Thoracic aorta (tissue), 2 donors: Measurements from ENCODE around the gene JAKMIP2. TPM values are rescaled to one million over a fixed set of nuclear protein-coding genes. Genes with fewer than 3 reads are reported as not detected.
"Not testable (repeated sequence)": the region's sequence is repeated elsewhere in the genome, so short reads cannot be mapped to it uniquely, and the experiment has no call there.

Source experiments
- ATAC-seq: fragments of 150-250 bp; one replicate; pipeline ENCODE4 v1.8.0; 2017; ENCODE audit warnings: low read depth; ENCODE audit not compliant: insufficient number of reproducible peaks, low FRiP score
- DNase-seq: peaks from one replicate; pipeline ENCODE4 v3.0.0-alpha.2; 2020; ENCODE audit warnings: low spot score
- H3K27ac ChIP-seq, 2 donors: fragments of 200-600 bp; sonication (generic); 1 replicate in 1 of 2; 2 replicates in 1 of 2; pipeline ENCODE4 v1.5.1; 2016; ENCODE audit warnings: mild to moderate bottlenecking in 2 of 2, moderate library complexity in 2 of 2
- H3K27me3 ChIP-seq: fragments of 200-600 bp; sonication (generic); replicated peaks from 2 replicates; pipeline ENCODE4 v1.6.0; 2016; ENCODE audit warnings: mild to moderate bottlenecking; ENCODE audit not compliant: insufficient read depth
- H3K36me3 ChIP-seq: fragments of 200-600 bp; sonication (generic); one replicate; pipeline ENCODE4 v1.5.1; 2016
- H3K4me1 ChIP-seq, 2 donors: fragments of 200-600 bp; sonication (generic); 1 replicate in 1 of 2; 2 replicates in 1 of 2; pipeline versions ENCODE4 v1.5.1 to v1.6.0; 2016; ENCODE audit warnings: low read depth in 2 of 2, mild to moderate bottlenecking in 1 of 2; ENCODE audit not compliant: control insufficient read depth in 1 of 2
- H3K4me3 ChIP-seq: fragments of 200-600 bp; sonication (generic); 2 replicates; pipeline ENCODE4 v1.5.1; 2016; ENCODE audit warnings: mild to moderate bottlenecking
- H3K9me3 ChIP-seq: fragments of 200-600 bp; sonication (generic); 2 replicates; pipeline ENCODE4 v1.5.1; 2016
- CTCF ChIP-seq: fragments of 200-600 bp; sonication (generic); IDR thresholded peaks from one replicate; pipeline ENCODE4 v1.5.1; 2019; ENCODE audit warnings: antibody characterized with exemption
- total RNA-seq, 2 donors: library from RNA; depleted of rRNA; stranded (reverse); fragments of >200 nt; gene quantifications; one replicate each; pipeline versions ENCODE4 v1.1.0 to v1.2.3, GENCODE V29; 2016

Gene JAKMIP2
- total RNA-seq, 2 donors from 2014 or later = 0.49 to 1.6 TPM

DNA sequence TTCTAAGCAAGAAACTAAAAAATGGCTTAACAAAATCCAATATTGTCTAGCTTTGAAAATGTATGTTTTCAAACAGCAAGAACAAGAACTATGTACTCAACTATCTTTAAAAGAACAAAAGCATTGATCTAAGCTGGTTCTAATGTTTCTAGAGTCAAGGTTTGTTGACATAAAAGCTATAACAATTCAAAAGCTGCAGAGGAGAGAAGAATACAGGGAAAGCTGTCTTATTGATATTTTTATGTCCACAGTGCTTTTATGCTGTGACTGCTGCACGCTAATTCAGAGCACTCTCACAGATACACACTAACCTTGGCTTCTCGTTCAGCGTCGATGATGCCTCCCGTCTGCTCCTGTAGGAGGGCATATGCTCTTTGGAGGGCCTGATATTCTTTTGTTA lies 143.2 kb downstream of the JAKMIP2 start:
- H3K4me1 ChIP-seq = no peaks in the 10 kb centered on the region
- TF ChIP-seq CTCF = no peak
- H3K4me3 ChIP-seq = no peak overlapping the region
- no peak overlapping the region for H3K27ac ChIP-seq
- H3K27me3 ChIP-seq = no peaks in the 10 kb centered on the region
- H3K9me3 ChIP-seq = no peaks in the 10 kb centered on the region
- DNase-seq = no peak
- no peaks in the 10 kb centered on the region for H3K36me3 ChIP-seq
- ATAC-seq = no peak

DNA sequence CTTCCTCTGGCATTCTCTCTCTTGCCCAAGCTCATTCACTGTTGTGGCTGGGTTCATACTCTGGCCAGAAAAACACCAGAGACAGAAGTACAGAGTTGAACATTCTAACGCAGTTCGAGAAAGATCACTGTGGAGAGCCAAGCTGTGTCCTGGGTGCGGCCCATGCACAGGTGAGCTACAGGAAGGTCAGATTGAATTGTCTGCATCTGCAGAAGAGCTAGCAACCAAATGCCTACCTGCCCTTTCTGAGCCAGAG lies 145.9 kb downstream of the JAKMIP2 start:
- Histone ChIP-seq H3K27me3 (no peaks in the 10 kb centered on the region), H3K9me3 (no peaks in the 10 kb centered on the region), H3K4me1 (no peaks in the 10 kb centered on the region), H3K36me3 (no peaks in the 10 kb centered on the region), H3K27ac (no peak overlapping the region), H3K4me3 (no peak overlapping the region)
- no peak for ATAC-seq
- TF ChIP-seq CTCF = no peak
- no peak for DNase-seq

- H3K9me3 ChIP-seq = no peaks in the 10 kb centered on the region
- TF ChIP-seq CTCF = no peak
- DNase-seq (no peak), ATAC-seq (no peak)
- H3K4me3 ChIP-seq = no peak overlapping the region
- no peaks in the 10 kb centered on the region for H3K36me3 ChIP-seq
- no peaks in the 10 kb centered on the region for H3K4me1 ChIP-seq
- no peak overlapping the region for H3K27ac ChIP-seq
- no peaks in the 10 kb centered on the region for H3K27me3 ChIP-seq
These were observed 146.4 kb downstream of the JAKMIP2 start for GRCh38 chr5:147635882-147636728.

GRCh38 chr5:147635439-147635838 lies 147.1 kb downstream of the JAKMIP2 start:
- not testable (repeated sequence) for DNase-seq, ATAC-seq, H3K9me3 ChIP-seq, H3K4me1 ChIP-seq, H3K27ac ChIP-seq, H3K4me3 ChIP-seq, H3K36me3 ChIP-seq, H3K27me3 ChIP-seq

GRCh38 chr5:147633173-147633572 lies 149.4 kb downstream of the JAKMIP2 start:
- H3K9me3 ChIP-seq = no peaks in the 10 kb centered on the region
- no peak overlapping the region for H3K27ac ChIP-seq

More at GRCh38 chr5:147633173-147633572, 149.4 kb downstream of the JAKMIP2 start:
- DNase-seq (no peak), ATAC-seq (no peak)
- Histone ChIP-seq H3K4me1 (no peaks in the 10 kb centered on the region), H3K27me3 (no peaks in the 10 kb centered on the region), H3K36me3 (no peaks in the 10 kb centered on the region), H3K4me3 (no peak overlapping the region)
- no peak for TF ChIP-seq CTCF
